Measurements from ENCODE around the gene TSPAN33.

GRCh38 chr7:129098409-129099084 lies 46.0 kb upstream of the TSPAN33 start:
- TF ChIP-seq CTCF (IDR thresholded peaks at IDR 0.05) (no peak), EP300 (IDR thresholded peaks at IDR 0.05) (no peak), POLR2AphosphoS5 (IDR thresholded peaks at IDR 0.05) (no peak)
